ENCODE measurements around the gene ABCB9. TPM values are rescaled to one million over a fixed set of nuclear protein-coding genes. Genes with fewer than 3 reads are reported as not detected.

Gene ABCB9
- total and polyA plus RNA-seq, 2 experiments from 2014 or later: 1.2 to 7.0 TPM

GRCh38 chr12:122964439-122965257 is 1.6 kb downstream of the ABCB9 start:
- H3K79me2 ChIP-seq (replicated peaks; ENCODE audit: insufficient read depth): no peaks in the 10 kb centered on the region
- H3K27me3 Mint-ChIP-seq (ENCODE audit: insufficient read depth, low read depth, poor library complexity): peaks cover 10% of the 10 kb centered on the region
- peak overlapping the region; percentile 55 for H3K4me3 Mint-ChIP-seq
- no peak for TF ChIP-seq EZH2 (IDR thresholded peaks at IDR 0.05; ENCODE audit: low read depth, unreplicated experiment)
- TF ChIP-seq STAT1 (IDR thresholded peaks at IDR 0.05; ENCODE audit: unreplicated experiment): no peak
- no peak for TF ChIP-seq CTCF (conservative IDR thresholded peaks at IDR 0.05; ENCODE audit: low read depth in 2 of 2)
- TF ChIP-seq POLR2AphosphoS5 (IDR thresholded peaks at IDR 0.05; ENCODE audit: low read depth): no peak
- no peak for TF ChIP-seq JUNB (IDR thresholded peaks at IDR 0.05; ENCODE audit: unreplicated experiment)
- TF ChIP-seq ZNF462 (CRISPR knock-in tag; IDR thresholded peaks at IDR 0.05): no peak
- TF ChIP-seq CREB1 (CRISPR knock-in tag; IDR thresholded peaks at IDR 0.05; ENCODE audit: low read depth): no peak
- no peak for TF ChIP-seq ZNF114 (CRISPR knock-in tag; IDR thresholded peaks at IDR 0.05)
- no peak for TF ChIP-seq ZNF331 (CRISPR knock-in tag; IDR thresholded peaks at IDR 0.05; ENCODE audit: low read depth)
- no peak for TF ChIP-seq ETS1 (IDR thresholded peaks at IDR 0.05)
- TF ChIP-seq NANOG (IDR thresholded peaks at IDR 0.05; ENCODE audit: borderline replicate concordance): no peak
- no peak for TF ChIP-seq EZH2phosphoT487 (IDR thresholded peaks at IDR 0.05; ENCODE audit: unreplicated experiment)
- no peak for TF ChIP-seq REST (IDR thresholded peaks at IDR 0.05; ENCODE audit: unreplicated experiment)
- H3K9me3 Mint-ChIP-seq: no peaks in the 10 kb centered on the region
- no peaks in the 10 kb centered on the region for H4K20me1 ChIP-seq (replicated peaks; ENCODE audit: insufficient read depth)
- no peak overlapping the region for H3K27ac Mint-ChIP-seq
- ATAC-seq (no peak), DNase-seq (ENCODE audit: low spot score) (no peak)
- no peaks in the 10 kb centered on the region for H3F3A ChIP-seq (replicated peaks; ENCODE audit: low read depth)
- H3K27ac ChIP-seq (ENCODE audit: low read depth): no peak overlapping the region
- H3K4me1 ChIP-seq (ENCODE audit: insufficient read depth): peaks cover 5% of the 10 kb centered on the region
- no peak overlapping the region for H2AFZ ChIP-seq
- H3K4me3 ChIP-seq: no peak overlapping the region
- H3K36me3 Mint-ChIP-seq (ENCODE audit: low read depth): no peaks in the 10 kb centered on the region
- H3K4me1 Mint-ChIP-seq: peaks cover 16% of the 10 kb centered on the region
- H3K36me3 ChIP-seq (ENCODE audit: insufficient read depth): no peaks in the 10 kb centered on the region
- H3K9me2 ChIP-seq (ENCODE audit: insufficient read depth): no peaks in the 10 kb centered on the region
- H3K4me2 ChIP-seq: no peak overlapping the region
- H3K27me3 ChIP-seq (ENCODE audit: insufficient read depth): no peaks in the 10 kb centered on the region
